HG03378 (cell line): ENCODE data around the gene SZT2.
"Not testable (repeated sequence)": the region's sequence is repeated elsewhere in the genome, so short reads cannot be mapped to it uniquely, and the experiment has no call there.

Source experiments
- ATAC-seq: cut with Tn5 transposase; IDR thresholded peaks from one replicate; pipeline ENCODE4 v1.9.1; 2021; ENCODE audit warnings: mild to moderate bottlenecking, moderate library complexity; ENCODE audit not compliant: unreplicated experiment

The SZT2 gene

DNA sequence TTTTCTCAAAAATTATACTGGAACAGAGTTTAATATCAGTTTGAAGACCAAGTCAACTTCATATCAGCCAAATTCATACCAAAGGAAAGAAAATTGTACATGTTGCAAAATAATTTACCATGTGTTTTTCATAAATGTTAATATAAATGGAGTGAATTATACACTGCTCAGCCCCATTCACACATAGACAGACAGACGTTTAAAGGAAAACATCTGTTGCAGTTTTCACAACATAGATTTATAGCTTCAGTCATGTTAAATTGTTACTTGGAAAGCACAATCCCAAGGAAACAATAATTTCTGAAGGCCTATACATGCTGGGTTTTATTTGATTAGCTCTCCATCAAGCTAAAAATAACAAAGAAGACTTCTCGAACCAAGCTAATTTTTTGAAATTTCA, 91.8 kb downstream of the SZT2 start:
- ATAC-seq = no peak

GRCh38 chr1:43482215-43482614, 92.5 kb downstream of the SZT2 start:
- ATAC-seq = no peak

DNA sequence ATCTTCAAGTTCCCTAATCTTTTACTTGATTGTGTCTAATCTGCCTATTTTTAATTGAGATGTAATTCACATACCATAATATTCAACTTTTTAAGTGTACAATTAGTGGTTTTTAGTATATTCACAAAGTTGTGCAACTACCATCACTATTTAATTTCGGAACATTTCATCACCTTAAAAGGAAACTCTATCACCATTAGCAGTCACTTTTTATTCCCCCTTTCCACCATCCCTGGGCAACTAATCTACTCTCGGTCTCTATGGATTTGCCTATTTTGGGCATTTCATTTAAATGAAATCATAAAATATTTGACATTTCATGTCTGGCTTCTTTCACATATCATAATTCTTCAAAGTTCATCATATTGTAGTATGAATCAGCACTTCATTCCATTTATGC, 94.7 kb downstream of the SZT2 start:
- no peak for ATAC-seq

GRCh38 chr1:43488165-43488564, 98.5 kb downstream of the SZT2 start:
- ATAC-seq = no peak

- no peak for ATAC-seq
These were observed 101.4 kb downstream of the SZT2 start for GRCh38 chr1:43491061-43491460.

DNA sequence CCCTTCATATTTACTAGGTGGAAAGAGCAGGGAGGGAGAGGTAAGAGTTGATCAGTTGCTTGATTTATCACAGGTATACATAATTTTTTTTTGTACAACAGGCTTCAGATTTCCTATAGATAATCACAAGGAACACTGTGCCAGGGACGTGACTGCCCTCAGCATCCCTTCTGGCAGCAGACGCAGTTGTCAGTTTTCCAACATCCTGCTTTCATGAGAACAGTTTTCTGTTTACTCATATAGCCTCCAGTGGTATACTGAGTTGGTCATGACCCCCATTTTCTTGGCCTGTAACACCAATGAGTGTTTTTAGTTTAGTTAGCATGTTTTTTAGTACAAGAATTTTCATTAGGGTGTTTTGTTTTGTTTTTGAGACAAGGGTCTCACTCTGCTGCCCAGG, 103.1 kb downstream of the SZT2 start:
- no peak for ATAC-seq

DNA sequence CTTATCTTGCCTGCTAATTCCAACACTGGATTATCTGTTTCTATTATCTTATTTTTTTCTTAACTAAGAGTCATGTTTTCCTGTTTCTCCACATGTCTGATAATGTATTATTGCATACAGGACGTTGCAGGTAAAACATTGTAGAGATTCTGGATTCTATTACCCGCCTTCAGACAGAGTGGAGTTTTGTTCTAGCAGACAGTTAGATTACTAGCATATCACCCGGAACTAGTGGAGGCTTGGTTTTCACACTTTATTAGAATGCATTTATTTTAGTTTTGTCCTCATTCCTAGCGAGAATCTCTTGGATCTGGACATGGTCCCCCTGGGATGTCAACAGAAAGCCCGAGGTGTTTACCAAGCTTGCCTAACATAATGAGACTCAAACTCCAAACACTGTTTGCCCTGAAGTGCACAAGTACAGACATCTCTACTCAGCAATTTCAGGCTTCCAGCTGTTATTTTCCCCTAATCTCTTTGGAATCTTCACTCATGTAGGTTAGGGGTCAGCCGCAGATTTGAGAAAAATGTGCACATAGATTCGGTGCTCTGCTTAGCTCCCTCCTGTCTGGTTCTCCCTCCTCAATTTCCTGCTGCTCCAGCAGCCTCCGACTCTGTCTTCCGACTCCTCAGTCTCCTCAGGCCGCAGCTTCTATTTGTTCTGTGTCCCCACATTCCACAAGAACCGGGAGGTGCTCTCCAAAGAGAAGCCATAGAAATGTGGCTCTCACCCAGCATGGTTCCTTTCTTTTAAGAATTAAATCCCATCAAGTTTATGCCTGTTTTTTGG, 104.2 kb downstream of the SZT2 start:
- ATAC-seq = no peak

- ATAC-seq = no peak
These were observed 105.5 kb downstream of the SZT2 start for GRCh38 chr1:43495204-43495603.

- ATAC-seq = no peak
These were observed 110.2 kb downstream of the SZT2 start for GRCh38 chr1:43499898-43500297.

- not testable (repeated sequence) for ATAC-seq
These were observed 112.1 kb downstream of the SZT2 start for GRCh38 chr1:43501806-43502205.

- no peak for ATAC-seq
These were observed 113.8 kb downstream of the SZT2 start for GRCh38 chr1:43503534-43503933.
